Ramos (cell line): ENCODE data around the gene ERCC3.
"Not testable (repeated sequence)": the region's sequence is repeated elsewhere in the genome, so short reads cannot be mapped to it uniquely, and the experiment has no call there.

ENCODE experiments used
- in situ Hi-C: fragments of 300-500 bp; cut with MboI; formaldehyde crosslinking; loops from one replicate; pipeline ENCODE4 v1.14.3; 2022; ENCODE audit warnings: low sequenced_read_pairs; ENCODE audit not compliant: unreplicated experiment

Gene ERCC3

DNA sequence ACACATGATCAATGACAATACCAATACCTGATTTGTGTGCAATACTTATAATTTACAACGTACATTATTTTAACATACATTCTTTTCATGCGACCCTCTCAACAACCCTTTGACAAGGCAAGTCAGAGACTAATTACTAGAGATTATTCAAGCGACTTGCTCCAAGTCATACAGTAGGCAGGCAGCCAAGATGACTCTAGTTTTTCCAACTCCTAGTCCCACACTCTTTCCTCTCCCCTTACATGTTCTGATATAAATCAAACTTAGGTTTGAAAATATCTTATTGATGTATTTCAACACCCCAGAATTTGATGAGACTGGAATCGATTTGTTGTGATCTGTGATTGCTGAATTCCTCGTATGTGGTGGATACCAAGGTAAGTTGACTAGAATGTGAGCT is 65.8 kb downstream of the ERCC3 start:
- in situ Hi-C loops: no loop called here

- in situ Hi-C loops: not testable (repeated sequence)
Observed at GRCh38 chr2:127227264-127227660, 66.7 kb downstream of the ERCC3 start.

DNA sequence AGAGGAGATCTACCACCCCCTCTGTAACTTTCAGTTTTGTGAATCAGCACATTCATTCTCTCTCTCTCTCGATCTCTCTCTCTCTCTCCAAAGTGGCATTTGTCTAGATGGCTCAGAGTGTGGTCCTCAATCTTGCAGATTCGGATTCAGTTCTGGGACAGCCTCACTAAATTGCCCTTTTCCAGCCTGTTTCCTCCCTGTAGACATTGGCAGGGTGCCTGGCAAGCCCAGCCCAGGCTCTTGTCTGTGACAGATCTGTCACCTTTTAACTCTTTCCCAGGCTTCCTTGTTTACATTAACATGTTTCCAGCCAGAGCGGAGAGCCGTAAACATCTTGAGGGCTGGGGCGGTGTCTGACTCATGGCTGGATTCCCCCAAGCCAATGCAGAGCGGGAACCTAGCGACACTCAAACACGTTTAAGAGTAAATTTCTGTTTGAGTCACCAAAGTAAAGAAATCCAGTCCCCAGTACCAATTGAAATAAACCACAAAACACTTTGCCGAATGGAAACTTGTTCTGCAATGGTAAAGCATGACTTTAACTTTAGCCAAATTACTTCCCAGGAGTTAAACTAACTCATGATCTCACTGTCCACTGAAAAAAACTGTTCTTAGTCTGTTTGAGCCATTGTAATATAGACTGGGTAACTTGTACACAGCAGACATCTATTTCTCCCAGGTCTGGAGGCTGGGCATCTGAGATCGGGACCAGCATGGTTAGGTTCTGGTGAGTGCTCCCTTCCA is 67.3 kb downstream of the ERCC3 start:
- in situ Hi-C loops: no loop called here

DNA sequence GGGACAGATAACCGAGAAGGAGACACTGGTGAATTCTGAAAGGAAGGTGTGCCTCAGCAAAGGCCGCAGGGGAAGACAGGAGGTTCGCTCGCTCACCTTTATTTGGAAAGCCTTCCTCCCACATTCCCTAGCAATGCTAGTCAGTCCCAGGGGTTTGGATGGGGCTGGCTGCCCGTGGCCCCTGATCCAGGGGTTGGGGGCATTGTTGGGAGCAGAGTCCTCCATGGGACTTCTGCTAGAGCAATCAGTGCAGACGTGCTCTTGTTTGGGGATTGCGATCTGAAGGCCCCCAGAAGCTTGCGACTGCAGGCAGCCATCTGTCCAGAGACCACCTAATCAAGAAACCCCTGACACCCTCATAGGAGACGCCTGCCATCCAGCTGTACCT is 67.8 kb downstream of the ERCC3 start:
- in situ Hi-C loops: no loop called here

GRCh38 chr2:127225186-127225960 is 68.6 kb downstream of the ERCC3 start:
- in situ Hi-C loops: no loop called here

DNA sequence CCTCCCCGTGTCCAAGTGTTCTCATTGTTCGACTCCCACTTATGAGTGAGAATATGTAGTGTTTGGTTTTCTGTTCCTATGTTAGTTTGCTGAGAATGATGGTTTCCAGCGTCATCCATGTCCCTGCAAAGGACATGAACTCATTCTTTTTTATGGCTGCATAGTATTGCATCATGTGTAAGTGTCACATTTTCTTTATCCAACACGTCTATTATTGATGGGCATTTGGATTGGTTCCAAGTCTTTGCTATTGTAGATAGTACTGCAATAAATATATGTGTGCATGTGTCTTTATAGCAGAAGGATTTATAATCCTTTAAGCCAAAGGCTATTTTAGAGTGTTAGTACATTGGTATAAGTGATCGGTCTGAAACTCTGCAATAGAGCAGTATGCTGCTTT is 69.8 kb downstream of the ERCC3 start:
- in situ Hi-C loops: not testable (repeated sequence)

DNA sequence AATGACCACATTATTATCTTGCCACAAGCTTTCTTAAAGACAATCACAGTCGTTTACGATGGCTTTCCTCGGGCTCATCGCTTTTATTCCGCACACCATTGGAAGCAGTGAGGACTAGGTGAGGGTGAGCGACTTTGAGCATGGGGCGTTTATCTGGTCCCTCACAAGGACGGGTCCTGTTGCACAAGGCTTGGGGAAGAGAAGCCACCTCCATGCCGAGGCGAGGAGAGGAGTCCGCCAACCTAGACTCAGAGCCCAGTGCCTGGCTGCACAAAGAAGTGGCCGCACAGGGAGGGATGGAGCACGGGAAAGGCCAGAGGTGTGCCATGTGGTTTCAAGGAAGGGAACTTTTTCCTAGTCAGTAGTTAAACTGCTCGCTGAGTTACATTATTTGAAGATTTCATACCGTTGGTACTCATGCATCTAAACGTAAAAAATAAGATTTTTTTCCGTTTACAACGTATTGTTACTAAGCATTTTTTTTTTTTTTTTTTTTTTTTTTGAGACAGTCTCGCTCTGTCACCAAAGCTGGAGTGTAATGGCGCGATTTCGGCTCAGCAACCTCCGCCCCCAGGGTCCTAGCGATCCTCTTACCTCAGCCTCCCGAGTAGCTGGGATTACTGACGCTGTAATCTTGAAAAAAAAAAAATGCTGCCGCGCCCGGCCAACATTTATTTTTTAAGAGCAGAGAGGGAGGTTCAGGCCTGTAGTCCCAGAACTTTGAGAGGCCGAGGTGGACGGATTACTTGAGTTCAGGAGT is 73.0 kb downstream of the ERCC3 start:
- in situ Hi-C loops: no loop called here

DNA sequence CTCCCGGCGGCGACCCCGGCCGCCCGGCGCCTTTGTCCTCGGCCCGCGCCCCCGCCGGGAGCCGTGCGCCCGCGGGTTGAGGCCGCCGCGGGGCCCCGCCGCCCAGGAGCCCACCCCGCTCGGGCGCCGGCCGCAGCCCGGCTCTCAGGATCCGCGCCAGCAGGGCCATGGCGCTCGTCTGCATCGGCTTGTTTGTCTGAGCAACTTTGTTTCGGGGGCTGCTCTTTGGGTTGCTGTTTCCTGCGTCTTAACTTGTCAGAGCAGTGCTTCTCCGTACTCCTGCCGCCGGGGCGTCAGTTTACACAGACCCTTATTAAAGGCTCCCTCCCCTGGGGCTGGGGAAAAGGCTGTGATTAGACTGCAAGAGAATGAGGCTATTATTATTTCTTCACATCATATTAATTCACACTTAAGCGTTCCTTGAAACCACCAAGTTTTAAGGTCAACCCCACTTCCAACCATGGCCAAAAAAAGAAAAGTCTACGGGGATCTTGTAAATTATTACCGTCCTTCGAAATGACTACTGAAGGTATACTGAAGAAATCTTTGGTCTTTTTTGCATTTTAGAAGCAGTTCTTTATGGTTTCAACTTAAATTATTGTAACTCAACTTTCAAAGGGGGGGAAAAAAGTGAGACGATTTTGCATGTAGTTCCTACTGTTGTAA is 73.7 kb downstream of the ERCC3 start, which contains the start of gene CYP27C1:
TSS of gene CYP27C1 (minus strand) at position 198 of the 666 bp plus-strand sequence. CDS start at position 169, 29 bp downstream.
- in situ Hi-C loops: no loop called here

- in situ Hi-C loops: no loop called here
Observed at GRCh38 chr2:127219171-127220070, 74.5 kb downstream of the ERCC3 start.

DNA sequence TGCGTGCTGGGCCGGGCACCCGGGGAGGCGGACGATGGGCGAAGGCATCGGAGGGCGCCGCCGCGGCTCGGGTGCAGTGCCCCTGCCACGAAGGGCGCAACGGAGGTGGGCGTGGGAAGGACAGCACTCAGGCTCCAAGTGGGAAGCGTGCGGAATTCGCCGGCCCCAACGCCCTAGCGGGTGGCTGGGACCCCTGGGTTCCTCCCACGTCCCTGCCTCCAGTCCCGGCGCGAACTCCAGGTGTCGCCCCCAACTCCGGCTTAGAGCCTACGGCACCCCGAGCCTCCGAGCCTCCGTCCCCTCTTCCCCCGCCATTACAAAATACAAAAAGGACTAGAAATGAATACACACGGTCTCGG is 75.2 kb downstream of the ERCC3 start:
- in situ Hi-C loops: no loop called here

GRCh38 chr2:127217470-127218325 is 76.2 kb downstream of the ERCC3 start:
- in situ Hi-C loops: no loop called here

- in situ Hi-C loops: no loop called here
Observed at GRCh38 chr2:127216593-127216992, 77.4 kb downstream of the ERCC3 start.

GRCh38 chr2:127216095-127216494 is 77.8 kb downstream of the ERCC3 start:
- in situ Hi-C loops: no loop called here

DNA sequence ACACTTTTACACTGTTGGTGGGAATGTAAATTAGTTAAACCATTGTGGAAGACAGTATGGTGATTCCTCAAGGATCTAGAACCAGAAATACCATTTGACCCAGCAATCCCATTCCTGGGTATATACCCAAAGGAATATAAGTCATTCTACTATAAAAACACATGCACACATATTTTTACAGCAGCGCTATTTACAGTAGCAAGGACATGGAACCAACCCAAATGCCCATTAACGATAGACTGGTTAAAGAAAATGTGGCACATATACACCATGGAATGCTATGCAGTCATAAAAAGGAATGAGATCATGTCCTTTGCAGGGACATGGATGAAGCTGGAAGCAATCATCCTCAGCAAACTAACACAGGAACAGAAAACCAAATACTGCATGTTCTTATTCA is 79.7 kb downstream of the ERCC3 start:
- in situ Hi-C loops: not testable (repeated sequence)

- in situ Hi-C loops: no loop called here
Observed at GRCh38 chr2:127208313-127208712, 85.6 kb downstream of the ERCC3 start.
